GM12878 (cell line): ENCODE data around the gene CRYL1. TPM values are rescaled to one million over a fixed set of nuclear protein-coding genes. Genes with fewer than 3 reads are reported as not detected.

Experiments
- ATAC-seq: fragments of 200-7000 bp; cut with Tn5 transposase; 3 replicates; pipeline ENCODE4 v1.9.1; 2020; ENCODE audit warnings: mild to moderate bottlenecking, moderate library complexity
- BruUV-seq: library from RNA; stranded (reverse); fragments of 400-500 nt; replicated peaks from 2 replicates; lab custom pipeline; 2021; lab: Mats Ljungman, UMichigan
- CTCF ChIA-PET: fragments of 300-600 bp; sonication (Branson Sonifier 250); formaldehyde crosslinking; extraction: SDS; loops from one replicate; lab custom pipeline; 2021; ENCODE audit warnings: inconsistent platforms; lab: Yijun Ruan, JAX
- POLR2A ChIA-PET: fragments of 350-600 bp; formaldehyde crosslinking; extraction: SDS; loops from one replicate; lab custom pipeline; 2021; ENCODE audit warnings: inconsistent platforms; lab: Charles Lee
- RAD21 ChIA-PET: fragments of 300-600 bp; sonication (Branson Sonifier 250); formaldehyde crosslinking; loops from one replicate; lab custom pipeline; 2023; ENCODE audit warnings: antibody characterized with exemption; ENCODE audit not compliant: unreplicated experiment; lab: Charles Lee
- SMC1A ChIA-PET: fragments of 300-600 bp; sonication (Branson Sonifier 250); formaldehyde crosslinking; loops from one replicate; lab custom pipeline; 2023; ENCODE audit not compliant: unreplicated experiment, uncharacterized antibody; lab: Charles Lee
- DNase-seq: peaks from one replicate; pipeline ENCODE4 v3.0.0-alpha.2; 2011; ENCODE audit warnings: low read depth, low spot score
- FAIRE-seq: peaks from 3 replicates; lab custom pipeline; 2011; peaks lifted over from hg19 to GRCh38; lab: Jason Lieb, UNC
- H2AFZ ChIP-seq: 2 replicates; pipeline ENCODE4 v1.6.0; 2011; ENCODE audit warnings: low read depth, low read length, control low read depth; ENCODE audit not compliant: control insufficient read depth
- H3K27ac ChIP-seq: 2 replicates; pipeline ENCODE4 v1.5.1; 2011; ENCODE audit warnings: control low read depth; ENCODE audit not compliant: control insufficient read depth, insufficient read depth
- H3K27me3 ChIP-seq, 2 experiments: replicated peaks in 1 of 2; 2 replicates each; pipeline versions ENCODE4 v1.6.0 to v1.6.1; 2011; ENCODE audit warnings: low read length in 1 of 2; ENCODE audit not compliant: control insufficient read depth in 2 of 2, insufficient read depth in 2 of 2
- H3K36me3 ChIP-seq, 2 experiments: 2 replicates each; pipeline ENCODE4 v1.5.1; 2011; ENCODE audit warnings: low read length in 1 of 2; ENCODE audit not compliant: control insufficient read depth in 2 of 2, insufficient read depth in 2 of 2
- H3K4me1 ChIP-seq: 2 replicates; pipeline ENCODE4 v1.6.1; 2011; ENCODE audit warnings: mild to moderate bottlenecking, low read length, moderate library complexity, mixed read lengths; ENCODE audit not compliant: control insufficient read depth, insufficient read depth
- H3K4me2 ChIP-seq: 2 replicates; pipeline ENCODE4 v1.6.0; 2011; ENCODE audit warnings: control low read depth; ENCODE audit not compliant: control insufficient read depth, insufficient read depth
- H3K4me3 ChIP-seq: fragments of 200-600 bp; sonication (generic); 2 replicates; pipeline ENCODE4 v1.5.1; 2016
- H3K79me2 ChIP-seq: 2 replicates; pipeline ENCODE4 v1.6.0; 2011; ENCODE audit warnings: low read length; ENCODE audit not compliant: control insufficient read depth, insufficient read depth
- H3K9ac ChIP-seq: 2 replicates; pipeline ENCODE4 v1.8.0; 2011; ENCODE audit warnings: low read length, control low read depth, mixed read lengths; ENCODE audit not compliant: control insufficient read depth, insufficient read depth
- H3K9me3 ChIP-seq: replicated peaks from 3 replicates; pipeline ENCODE4 v1.5.1; 2011; ENCODE audit warnings: mild to moderate bottlenecking, low read length; ENCODE audit not compliant: control insufficient read depth, insufficient read depth
- H4K20me1 ChIP-seq: 2 replicates; pipeline ENCODE4 v1.6.0; 2011; ENCODE audit not compliant: control insufficient read depth, insufficient read depth
- ATF2 ChIP-seq: IDR thresholded peaks from 2 replicates; pipeline ENCODE4 v1.6.1; 2012; ENCODE audit warnings: low read length, inconsistent platforms
- EED ChIP-seq: sonication (generic); IDR thresholded peaks from 2 replicates; pipeline ENCODE4 v1.6.1; 2016; ENCODE audit warnings: antibody characterized with exemption, low read depth
- EP300 ChIP-seq, 2 experiments: fragments of 150-350 bp in 1 of 2; IDR thresholded peaks; 2 replicates each; pipeline ENCODE4 v1.6.1; 2011 to 2012; ENCODE audit warnings: low read depth in 2 of 2, low read length in 2 of 2, borderline replicate concordance in 1 of 2, improper control_type of control experiment in 1 of 2, inconsistent platforms in 1 of 2; ENCODE audit not compliant: control insufficient read depth in 1 of 2
- HDAC6 ChIP-seq: fragments of 200-600 bp; sonication (generic); IDR thresholded peaks from one replicate; pipeline ENCODE4 v1.8.0; 2017; ENCODE audit warnings: antibody characterized with exemption; ENCODE audit not compliant: unreplicated experiment
- NFYA ChIP-seq: IDR thresholded peaks from 2 replicates; pipeline ENCODE4 v1.6.1; 2011; ENCODE audit warnings: low read depth, mild to moderate bottlenecking, low read length, improper control_type of control experiment, borderline replicate concordance
- PRDM15 ChIP-seq: fragments of 450-650 bp; formaldehyde crosslinking; IDR thresholded peaks from 2 replicates; pipeline ENCODE4 v1.4.0; 2020; ENCODE audit warnings: mild to moderate bottlenecking, moderate library complexity
- STAT1 ChIP-seq: fragments of 450-650 bp; conservative IDR thresholded peaks from 2 replicates; pipeline ENCODE4 v1.6.1; 2014; ENCODE audit warnings: antibody characterized with exemption, mild to moderate bottlenecking
- TARDBP ChIP-seq: IDR thresholded peaks from 2 replicates; pipeline ENCODE4 v1.6.1; 2016; ENCODE audit warnings: borderline replicate concordance
- YY1 ChIP-seq: IDR thresholded peaks from 2 replicates; pipeline ENCODE4 v1.6.1; 2011; ENCODE audit warnings: low read depth, mild to moderate bottlenecking, low read length
- WGBS: methylation state at CpG from one replicate; pipeline ENCODE4 v1.1.6; 2016; ENCODE audit warnings: low lambda C conversion rate; ENCODE audit not compliant: insufficient replicate concordance, insufficient coverage; ENCODE audit errors: missing lambda C conversion rate; 5-methylcytosine and 5-hydroxymethylcytosine counted together
- in situ Hi-C: fragments of 300-500 bp; cut with MboI; formaldehyde crosslinking; loops from 9 replicates; pipeline ENCODE4 v1.14.3; 2018; ENCODE audit warnings: mixed read lengths
- intact Hi-C: fragments of 100-400 bp; cut with micrococcal nuclease; formaldehyde crosslinking; loops from one replicate; pipeline ENCODE4 v1.14.2; 2022; ENCODE audit not compliant: unreplicated experiment
- polyA plus RNA-seq, 11 experiments: library from polyadenylated mRNA; depleted of rRNA in 4 of 11; unstranded in 6 of 11; stranded (reverse) in 5 of 11; fragments of >200 nt; fragmentation: Nextera tagmentation in 4 of 11; fragmentation: Illumina TruSeq in 1 of 11; extraction: Ambion mirVana in 4 of 11; extraction: Trizol in 1 of 11; gene quantifications; 1 replicate in 1 of 11; 2 replicates in 10 of 11; pipeline versions ENCODE4 v1.2.1 to v1.2.3, GENCODE V29; 2011 to 2016; ENCODE audit warnings: inconsistent platforms in 2 of 11, missing spikeins in 2 of 11, low read depth in 1 of 11
- total RNA-seq, 4 experiments: library from RNA; depleted of rRNA in 3 of 4; stranded (reverse); fragments of >200 nt in 3 of 4; fragmentation: Illumina TruSeq in 1 of 4; extraction: Trizol in 1 of 4; gene quantifications; 2 replicates each; pipeline versions ENCODE4 v1.2.1 to v1.2.3, GENCODE V29; 2013 to 2021
- TF ChIP-seq, protein P1 (sequence below): fragments of 450-650 bp; IDR thresholded peaks from 2 replicates; pipeline ENCODE4 v1.6.1; 2017; ENCODE audit warnings: low read depth, mild to moderate bottlenecking, moderate library complexity

The CRYL1 gene
- total and polyA plus RNA-seq, 10 of the 15 experiments (the other 5 are each of a cell fraction or from before 2014, with no cell fraction given): 5.5 to 36.7 (median 12.2) TPM

GRCh38 chr13:20394169-20394501 lies 131.5 kb downstream of the CRYL1 start:
- Histone ChIP-seq H3K4me2 (no peak overlapping the region), H3K4me3 (no peak overlapping the region), H3K4me1 (no peaks in the 10 kb centered on the region), H3K9ac (no peak overlapping the region), H2AFZ (no peak overlapping the region), H3K9me3 (no peaks in the 10 kb centered on the region; the same call in 2 of the 3 replicates), H4K20me1 (no peaks in the 10 kb centered on the region), H3K27ac (no peak overlapping the region), H3K27me3 (no peaks in the 10 kb centered on the region), H3K36me3 (no peaks in the 10 kb centered on the region), H3K79me2 (no peaks in the 10 kb centered on the region)
- ChIA-PET POLR2A (no interaction called here), CTCF (no interaction called here), RAD21 (no interaction called here), SMC1A (no interaction called here)
- FAIRE-seq: no peak
- in situ Hi-C loops (no loop called here), intact Hi-C loops (no loop called here)
- WGBS: 78% methylated on average over 8 of the region's 8 CpGs
- BruUV-seq: no TSS peak
- no peak for DNase-seq
- TF ChIP-seq ATF2 (no peak), TARDBP (no peak), STAT1 (no peak), YY1 (no peak), NFYA (no peak), EED (no peak), PRDM15 (CRISPR knock-in tag) (no peak), EP300 (IDR thresholded peaks at IDR 0.05; ENCODE audit: borderline replicate concordance in 1 of 2, control insufficient read depth in 1 of 2, low read depth in 2 of 2, low read length in 2 of 2) (no peak), HDAC6 (no peak)
- TF ChIP-seq, protein P1, sequence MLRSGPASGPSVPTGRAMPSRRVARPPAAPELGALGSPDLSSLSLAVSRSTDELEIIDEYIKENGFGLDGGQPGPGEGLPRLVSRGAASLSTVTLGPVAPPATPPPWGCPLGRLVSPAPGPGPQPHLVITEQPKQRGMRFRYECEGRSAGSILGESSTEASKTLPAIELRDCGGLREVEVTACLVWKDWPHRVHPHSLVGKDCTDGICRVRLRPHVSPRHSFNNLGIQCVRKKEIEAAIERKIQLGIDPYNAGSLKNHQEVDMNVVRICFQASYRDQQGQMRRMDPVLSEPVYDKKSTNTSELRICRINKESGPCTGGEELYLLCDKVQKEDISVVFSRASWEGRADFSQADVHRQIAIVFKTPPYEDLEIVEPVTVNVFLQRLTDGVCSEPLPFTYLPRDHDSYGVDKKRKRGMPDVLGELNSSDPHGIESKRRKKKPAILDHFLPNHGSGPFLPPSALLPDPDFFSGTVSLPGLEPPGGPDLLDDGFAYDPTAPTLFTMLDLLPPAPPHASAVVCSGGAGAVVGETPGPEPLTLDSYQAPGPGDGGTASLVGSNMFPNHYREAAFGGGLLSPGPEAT: no peak
- ATAC-seq: no peak
